Medulla oblongata (tissue), 1 donor: ENCODE measurements around the gene CENPE.
"Not testable (repeated sequence)": the region's sequence is repeated elsewhere in the genome, so short reads cannot be mapped to it uniquely, and the experiment has no call there.

Experiments used
- DNase-seq: peaks from one replicate; pipeline ENCODE4 v3.0.0-alpha.2; 2015; ENCODE audit errors: extremely low spot score

CENPE gene, protein sequence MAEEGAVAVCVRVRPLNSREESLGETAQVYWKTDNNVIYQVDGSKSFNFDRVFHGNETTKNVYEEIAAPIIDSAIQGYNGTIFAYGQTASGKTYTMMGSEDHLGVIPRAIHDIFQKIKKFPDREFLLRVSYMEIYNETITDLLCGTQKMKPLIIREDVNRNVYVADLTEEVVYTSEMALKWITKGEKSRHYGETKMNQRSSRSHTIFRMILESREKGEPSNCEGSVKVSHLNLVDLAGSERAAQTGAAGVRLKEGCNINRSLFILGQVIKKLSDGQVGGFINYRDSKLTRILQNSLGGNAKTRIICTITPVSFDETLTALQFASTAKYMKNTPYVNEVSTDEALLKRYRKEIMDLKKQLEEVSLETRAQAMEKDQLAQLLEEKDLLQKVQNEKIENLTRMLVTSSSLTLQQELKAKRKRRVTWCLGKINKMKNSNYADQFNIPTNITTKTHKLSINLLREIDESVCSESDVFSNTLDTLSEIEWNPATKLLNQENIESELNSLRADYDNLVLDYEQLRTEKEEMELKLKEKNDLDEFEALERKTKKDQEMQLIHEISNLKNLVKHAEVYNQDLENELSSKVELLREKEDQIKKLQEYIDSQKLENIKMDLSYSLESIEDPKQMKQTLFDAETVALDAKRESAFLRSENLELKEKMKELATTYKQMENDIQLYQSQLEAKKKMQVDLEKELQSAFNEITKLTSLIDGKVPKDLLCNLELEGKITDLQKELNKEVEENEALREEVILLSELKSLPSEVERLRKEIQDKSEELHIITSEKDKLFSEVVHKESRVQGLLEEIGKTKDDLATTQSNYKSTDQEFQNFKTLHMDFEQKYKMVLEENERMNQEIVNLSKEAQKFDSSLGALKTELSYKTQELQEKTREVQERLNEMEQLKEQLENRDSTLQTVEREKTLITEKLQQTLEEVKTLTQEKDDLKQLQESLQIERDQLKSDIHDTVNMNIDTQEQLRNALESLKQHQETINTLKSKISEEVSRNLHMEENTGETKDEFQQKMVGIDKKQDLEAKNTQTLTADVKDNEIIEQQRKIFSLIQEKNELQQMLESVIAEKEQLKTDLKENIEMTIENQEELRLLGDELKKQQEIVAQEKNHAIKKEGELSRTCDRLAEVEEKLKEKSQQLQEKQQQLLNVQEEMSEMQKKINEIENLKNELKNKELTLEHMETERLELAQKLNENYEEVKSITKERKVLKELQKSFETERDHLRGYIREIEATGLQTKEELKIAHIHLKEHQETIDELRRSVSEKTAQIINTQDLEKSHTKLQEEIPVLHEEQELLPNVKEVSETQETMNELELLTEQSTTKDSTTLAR (N-terminal part only)

DNA sequence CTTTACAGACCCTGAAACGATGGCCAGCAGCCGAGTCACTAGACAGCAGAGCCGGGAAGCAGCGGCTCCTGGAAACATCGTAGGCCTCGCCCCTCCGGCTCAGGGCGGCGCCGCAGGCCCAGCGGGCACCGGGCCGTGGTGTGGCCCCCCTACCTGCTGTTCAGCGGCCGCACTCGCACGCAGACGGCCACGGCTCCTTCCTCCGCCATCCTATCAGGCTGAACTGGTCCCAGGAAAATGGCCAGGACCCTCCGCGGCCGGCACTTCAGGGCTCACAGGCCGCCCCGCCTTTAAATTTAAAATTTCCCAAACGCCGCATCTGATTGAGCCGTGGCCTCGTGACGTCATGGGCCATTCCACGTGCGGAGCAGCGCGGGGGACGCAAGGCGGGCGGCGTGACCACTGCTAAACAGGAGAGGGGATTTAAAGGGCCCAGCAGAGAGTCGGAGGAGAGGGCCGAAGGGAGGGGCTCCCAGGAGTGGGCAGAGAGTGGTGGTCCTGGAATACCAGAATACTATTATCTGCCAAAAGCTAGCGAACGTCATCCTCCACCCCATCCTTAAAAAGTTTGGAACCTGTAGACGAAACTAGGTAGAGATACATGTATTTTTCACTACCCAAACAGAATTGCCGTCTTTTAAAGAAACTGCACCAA is at the start of gene CENPE:
CENPE (minus strand) TSS at position 233 of the 655 bp plus-strand sequence; CDS start at position 209, 24 bp downstream.
- peak; percentile 86 for DNase-seq

DNA sequence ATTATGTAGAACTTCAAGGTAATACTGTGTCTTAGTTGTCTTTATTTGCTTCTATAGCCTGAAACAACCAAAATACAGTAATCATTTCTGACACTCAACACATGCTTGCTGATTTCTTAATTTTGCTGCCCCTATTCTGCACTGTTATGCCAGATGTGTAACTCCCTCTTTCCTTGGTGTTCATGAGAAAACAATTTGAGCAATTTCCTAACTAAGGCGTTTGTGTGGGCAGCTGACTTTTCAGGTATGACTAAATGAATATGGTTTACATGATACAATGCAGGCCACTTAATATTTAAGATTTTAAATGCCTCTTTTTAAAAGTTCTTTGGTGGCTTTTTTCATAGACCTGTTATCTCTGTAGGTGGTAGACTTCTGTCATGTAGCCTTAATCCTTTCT is 46.1 kb upstream of the CENPE start:
- no peak for DNase-seq

DNA sequence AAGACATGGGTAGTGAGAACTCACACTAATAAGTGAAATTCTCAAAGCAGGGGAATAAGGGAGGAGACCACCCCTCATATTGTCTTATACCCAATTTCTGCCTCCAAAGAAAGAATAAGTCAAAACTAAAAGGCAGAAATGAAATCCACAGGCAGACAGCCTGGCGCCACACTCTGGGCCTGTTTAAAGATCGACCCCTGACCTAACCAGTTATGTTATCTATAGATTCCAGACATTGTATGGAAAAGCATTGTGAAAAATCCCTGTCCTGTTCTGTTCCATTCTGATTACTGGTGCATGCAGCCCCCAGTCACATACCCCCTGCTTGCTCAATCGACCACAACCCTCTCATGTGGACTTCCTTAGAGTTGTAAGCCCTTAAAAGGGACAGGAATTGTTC is 32.8 kb upstream of the CENPE start:
- DNase-seq = not testable (repeated sequence)

DNA sequence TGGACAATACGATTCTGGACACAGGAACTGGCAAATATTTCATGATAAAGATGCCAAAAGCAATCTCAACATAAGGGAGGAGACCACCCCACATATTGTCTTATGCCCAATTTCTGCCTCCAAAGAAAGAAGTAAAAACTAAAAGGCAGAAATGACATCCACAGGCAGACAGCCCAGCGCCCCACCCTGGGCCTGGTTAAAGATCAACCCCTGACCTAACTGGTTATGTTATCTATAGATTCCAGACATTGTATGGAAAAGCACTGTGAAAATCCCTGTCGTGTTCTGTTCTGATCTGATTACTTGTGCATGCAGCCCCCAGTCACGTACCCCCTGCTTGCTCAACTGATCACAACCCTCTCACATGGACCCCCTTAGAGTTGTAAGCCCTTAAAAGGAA is 25.4 kb upstream of the CENPE start:
- not testable (repeated sequence) for DNase-seq

DNA sequence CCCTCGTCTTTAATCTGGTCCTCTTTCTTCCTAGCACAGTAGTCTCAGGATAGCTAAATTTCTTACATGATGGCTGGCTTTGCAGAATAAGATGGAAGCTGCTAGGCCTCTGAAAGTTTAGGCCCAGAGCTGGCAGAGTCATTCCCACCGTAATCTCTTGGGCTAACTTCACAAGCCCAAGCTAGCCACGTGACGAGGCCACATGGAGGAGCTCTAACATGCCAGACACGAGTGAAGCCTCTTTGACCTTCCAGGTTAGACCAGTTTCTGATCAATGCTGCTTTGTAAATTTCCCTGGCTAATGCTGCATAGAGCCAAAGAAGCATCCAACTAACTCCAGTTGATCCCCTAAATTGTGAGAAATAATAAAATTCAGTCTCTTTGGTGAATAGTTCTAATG is 9.5 kb upstream of the CENPE start:
- DNase-seq = no peak

DNA sequence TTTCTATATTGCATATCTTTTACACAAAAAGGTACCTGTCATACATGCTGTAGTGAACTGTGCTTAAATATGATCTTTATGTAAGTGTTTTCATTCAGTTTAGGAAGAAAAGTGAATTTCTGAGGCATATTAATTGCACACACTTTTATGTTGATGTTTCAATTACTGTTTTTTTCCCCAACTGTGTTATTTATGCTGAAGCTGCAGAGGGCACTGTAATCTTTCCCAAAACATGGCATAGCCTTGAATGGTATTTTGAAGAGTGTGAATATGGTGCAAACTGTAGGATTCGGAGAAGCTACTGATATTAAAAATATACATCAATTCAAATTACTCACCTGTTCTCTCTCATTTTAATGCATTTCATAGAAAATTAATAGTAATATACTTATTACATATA is 6.0 kb upstream of the CENPE start:
- DNase-seq = peak; percentile 42

DNA sequence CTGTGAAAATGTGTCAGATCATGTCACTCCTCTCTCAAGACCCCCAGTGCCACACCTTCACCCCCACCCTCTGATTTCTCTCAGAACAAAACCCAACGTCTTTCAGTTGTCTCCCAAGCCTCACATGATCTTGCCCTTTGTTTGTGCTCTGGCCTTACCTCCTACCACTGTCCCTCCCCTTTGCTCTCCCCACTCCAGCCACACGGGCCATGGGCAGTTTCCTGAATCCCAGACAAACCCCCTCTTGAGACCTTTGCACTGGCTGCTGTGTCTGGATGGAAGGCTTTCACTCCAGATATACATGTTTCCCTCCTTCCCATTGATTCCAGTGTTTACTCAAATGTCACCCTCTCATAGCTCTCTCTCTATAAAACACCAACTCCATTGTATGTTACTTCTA is 3.6 kb upstream of the CENPE start:
- no peak for DNase-seq

DNA sequence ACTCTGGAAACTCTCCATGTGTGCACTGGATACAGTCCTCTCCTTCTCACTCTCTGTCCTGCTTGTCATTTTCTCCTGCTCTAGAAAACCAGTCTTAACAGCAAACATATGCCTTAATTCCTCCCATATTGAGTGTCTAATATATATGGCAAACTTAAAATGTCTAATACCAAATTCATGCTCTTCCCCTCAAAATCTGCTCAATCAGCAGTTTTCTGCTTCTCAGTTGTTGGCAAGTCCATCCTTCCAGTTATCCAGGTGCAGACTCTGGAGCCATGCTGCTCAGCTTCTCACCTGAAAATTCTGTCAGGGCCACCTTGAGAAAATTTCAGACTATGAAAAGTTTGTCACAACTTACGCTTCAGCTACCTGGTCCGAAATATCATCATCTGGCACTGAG is 3.1 kb upstream of the CENPE start:
- no peak for DNase-seq

DNA sequence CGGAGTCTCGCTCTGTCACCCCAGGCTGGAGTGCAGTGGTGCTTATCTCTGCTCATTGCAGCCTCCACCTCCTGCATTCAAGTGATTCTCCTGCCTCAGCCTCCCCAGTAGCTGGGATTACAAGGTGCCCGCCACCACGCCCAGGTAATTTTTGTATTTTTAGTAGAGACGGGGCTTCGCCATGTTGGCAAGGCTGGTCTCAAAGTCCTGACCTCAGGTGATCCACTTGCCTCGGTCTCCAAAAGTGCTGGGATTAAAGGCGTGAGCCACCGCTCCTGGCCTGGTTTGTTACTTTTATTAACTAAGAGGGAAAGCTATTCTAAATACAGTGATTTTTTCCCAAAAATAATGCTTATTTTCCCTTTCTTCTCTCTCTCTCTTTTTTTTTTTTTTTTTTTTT is 866 bp upstream of the CENPE start:
- no peak for DNase-seq

DNA sequence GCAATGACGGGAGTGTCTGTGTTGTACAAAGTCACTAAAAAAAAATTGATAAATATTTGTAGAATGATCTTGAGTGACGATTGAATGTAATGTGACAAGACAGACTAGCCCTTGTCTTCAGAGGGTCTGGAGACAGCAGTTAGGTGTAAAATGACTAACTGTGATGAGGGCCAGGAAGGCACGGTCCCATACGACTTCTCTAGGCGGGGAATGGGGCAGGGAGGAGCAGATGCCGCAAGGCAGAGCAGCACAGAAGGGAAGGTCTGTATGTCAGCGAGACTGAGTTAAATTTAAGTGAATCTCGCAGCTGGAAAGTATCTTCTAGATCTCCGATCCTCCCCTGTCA is 405 bp downstream of the CENPE start:
- DNase-seq = peak; percentile 4

DNA sequence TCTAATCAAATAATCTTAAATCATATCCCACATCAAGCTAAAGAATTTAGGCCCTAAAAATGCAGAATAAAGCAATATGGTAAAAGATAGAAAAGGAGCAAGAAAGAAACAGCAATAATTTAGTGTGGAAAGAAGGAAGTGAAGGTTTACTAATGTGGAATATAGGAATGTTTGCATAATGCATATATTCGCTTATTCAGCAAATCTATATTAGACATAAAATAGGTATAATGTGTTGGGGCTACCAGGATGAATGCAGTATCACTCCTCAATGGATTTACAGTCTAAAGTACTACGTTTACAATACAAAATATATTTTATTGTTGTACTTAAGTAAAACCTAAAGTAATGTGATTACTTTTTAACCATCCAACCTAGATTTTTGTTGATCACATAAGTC is 4.7 kb downstream of the CENPE start:
- no peak for DNase-seq

DNA sequence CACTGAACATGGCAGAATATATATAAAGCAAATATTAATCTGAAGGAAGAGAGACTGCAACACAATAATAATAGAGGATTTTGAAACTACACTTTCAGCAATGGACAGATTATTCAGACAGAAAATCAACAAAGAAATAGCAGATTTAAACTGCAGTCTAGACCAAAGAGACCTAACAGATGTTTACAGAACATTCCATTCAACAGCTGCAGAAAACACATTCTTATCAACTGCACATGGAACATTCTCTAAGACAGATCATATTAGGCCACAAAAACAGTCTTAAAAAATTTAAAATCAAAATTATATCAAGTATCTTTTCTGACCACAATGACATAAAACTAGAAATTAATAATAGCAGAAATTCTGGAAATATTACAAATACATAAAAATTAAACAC is 27.1 kb downstream of the CENPE start:
- no peak for DNase-seq

DNA sequence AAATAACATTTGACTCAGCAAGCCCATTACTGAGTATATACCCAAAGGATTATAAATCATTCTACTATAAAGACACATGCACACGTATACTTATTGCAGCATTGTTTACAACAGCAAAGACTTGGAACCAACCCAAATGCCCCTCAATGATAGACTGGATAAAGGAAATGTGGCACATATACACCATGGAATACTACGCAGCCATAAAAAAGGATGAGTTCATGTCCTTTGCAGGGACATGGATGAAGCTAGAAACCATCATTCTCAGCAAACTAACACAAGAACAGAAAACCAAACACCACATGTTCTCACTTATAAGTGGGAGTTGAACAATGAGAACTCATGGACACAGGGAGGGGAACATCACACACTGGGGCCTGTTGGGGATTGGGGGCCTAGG is 28.4 kb downstream of the CENPE start:
- not testable (repeated sequence) for DNase-seq

DNA sequence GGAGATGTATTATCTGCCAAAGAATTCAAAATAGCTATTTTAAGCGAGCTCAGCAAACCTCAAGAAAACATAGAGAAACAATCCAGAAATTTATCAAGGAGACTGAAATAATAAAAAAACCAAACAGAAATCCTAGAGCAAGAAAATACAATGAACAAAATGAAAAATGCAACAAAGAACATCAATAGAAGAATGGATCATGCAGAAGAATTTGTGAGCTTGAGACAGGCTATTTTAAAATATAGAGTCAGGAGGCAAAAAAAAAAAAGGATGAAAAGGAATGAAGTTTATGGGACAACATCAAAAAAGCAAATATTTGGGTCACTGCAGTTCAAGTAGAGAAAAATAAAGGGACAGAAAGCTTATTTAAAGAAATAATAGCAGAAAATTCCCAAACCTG is 29.1 kb downstream of the CENPE start:
- no peak for DNase-seq

DNA sequence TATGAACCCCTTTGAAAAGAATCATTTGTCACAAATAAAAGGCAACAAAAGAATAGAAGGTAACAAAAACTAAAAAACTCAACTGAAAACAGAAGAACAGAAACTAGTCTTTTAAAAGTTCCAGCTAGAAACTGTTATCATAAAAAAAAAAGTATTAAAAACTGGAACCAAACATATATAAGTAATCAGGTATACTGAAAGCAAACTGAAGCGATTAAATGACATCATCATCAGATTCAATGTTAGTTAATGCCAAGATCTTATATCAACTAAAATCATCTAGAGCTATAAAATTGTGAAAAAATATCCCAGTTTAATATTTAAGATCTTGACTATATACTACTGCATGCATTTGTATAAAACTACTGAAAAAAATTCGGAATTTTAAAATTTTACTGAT is 36.0 kb downstream of the CENPE start:
- no peak for DNase-seq

DNA sequence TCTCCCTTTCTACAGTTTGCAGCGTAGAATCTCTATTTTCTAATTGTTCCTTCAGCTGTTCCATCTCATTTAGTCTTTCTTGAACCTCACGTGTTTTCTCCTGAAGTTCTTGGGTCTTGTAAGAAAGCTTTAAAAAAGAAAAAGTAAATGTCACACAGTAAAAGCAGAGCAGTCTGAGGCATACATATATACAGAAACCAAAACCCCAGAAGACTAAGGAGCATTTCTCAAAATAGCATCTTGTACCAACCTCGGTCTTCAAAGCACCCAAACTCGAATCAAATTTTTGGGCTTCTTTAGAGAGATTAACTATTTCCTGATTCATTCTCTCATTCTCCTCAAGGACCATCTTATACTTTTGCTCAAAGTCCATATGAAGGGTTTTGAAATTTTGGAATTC is 39.4 kb downstream of the CENPE start:
- DNase-seq = no peak

DNA sequence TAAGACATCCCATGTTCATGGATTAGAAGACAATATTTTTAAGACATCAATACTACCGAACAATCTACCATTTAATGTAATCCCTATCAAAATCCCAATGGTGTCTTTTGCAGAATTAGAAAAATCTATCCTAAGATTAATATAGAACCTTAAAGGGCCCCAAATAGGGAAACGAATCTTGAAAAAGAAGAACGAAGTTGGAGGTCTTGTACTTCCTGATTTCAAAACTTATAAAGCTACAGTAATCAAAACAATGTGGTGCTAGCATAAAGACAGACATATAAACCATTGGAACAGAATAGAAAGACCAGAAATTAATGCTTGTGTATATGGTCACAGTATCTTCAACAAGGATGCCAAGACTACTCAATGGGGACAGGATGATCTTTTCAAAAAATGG is 42.0 kb downstream of the CENPE start:
- no peak for DNase-seq

DNA sequence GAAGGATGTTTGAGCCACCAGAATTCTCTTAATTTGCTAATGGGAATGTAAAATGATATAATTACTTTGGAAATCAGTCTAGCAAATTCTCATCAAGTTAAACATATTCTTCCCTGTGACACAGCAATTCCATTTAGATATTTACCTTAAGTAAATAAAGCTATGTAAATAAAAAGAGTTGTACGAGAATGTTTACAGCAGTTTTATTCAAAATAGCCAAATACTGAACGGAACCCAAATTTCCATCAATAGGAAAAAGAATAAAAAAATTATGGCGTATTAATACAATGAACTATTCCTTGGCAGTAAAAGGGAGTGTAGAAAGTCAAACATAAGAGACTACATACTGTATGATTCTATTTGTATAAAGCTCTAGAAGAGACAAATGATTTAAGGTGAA is 45.8 kb downstream of the CENPE start:
- no peak for DNase-seq

DNA sequence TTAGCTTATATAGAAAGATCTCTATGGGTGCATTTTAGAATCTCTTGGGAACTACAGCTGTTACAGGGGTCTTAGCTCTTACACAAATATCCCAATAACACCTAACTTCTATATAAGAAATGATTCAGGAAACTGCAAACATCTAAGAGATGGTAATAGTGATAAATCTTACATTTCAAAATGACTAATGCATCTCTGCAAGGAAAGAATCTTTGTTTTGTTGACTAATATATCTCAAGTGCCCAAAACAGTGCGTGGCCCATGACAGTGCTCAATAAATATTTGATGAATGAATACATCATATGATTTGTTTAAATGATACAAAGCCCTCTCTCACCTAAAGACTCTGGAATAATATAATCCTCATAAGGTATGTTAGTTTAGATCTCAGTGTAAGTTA is 47.5 kb downstream of the CENPE start:
- DNase-seq = no peak

DNA sequence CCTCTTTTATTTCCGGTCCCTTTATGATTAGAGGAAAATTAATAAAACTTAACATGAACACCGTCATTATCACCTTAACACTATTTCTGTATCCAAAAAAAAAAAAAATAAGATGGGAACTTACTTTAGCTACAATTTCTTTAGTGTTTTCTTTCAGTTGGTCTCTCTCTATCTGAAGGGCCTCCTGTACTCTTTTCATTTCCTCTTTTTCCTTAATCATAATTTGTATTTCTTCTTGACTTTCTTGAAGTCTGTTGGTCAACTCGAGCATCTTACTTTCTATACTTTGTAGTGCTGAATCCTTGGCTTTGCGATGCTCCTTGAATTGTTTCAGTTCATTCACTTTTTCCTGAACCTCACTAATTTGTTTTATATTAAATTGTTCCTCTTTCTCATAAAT is 53.2 kb downstream of the CENPE start:
- no peak for DNase-seq

DNA sequence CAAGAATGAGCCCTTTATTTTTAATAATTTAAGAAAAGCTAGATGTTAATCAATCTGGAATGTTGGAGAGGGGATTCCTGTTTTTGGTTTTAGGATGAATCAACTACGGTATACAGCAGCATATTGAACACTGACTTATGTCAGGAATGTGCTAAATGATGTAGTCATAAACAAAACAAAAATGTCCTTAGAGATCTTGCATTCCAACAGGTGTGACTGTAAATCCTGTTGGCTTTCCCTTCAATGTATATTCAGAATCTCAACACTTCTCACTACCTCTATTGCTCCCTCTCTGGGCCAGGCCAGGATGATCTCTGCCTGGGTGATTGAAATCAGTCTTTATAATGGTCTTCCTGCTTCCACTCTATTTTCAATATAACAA is 60.7 kb downstream of the CENPE start:
- DNase-seq = no peak
